Endothelial cell of umbilical vein (primary cell): ENCODE data around the gene MOBP.

Source experiments
- EZH2 ChIP-seq: IDR thresholded peaks from 2 replicates; pipeline ENCODE4 v1.6.1; 2012; ENCODE audit warnings: borderline replicate concordance, low read depth, mild to moderate bottlenecking, moderate library complexity, low read length, inconsistent platforms; ENCODE audit not compliant: severe bottlenecking
- FOS ChIP-seq: IDR thresholded peaks from 2 replicates; pipeline ENCODE4 v1.6.1; 2011; ENCODE audit warnings: mild to moderate bottlenecking, low read length, moderate library complexity, borderline replicate concordance; ENCODE audit not compliant: insufficient read depth
- GATA2 ChIP-seq: IDR thresholded peaks from 2 replicates; pipeline ENCODE4 v1.7.0; 2011; ENCODE audit warnings: low read depth, mild to moderate bottlenecking, moderate library complexity, mixed read lengths, low read length; ENCODE audit not compliant: insufficient read length, insufficient read depth
- POLR2A ChIP-seq: IDR thresholded peaks from 2 replicates; pipeline ENCODE4 v1.6.1; 2012; ENCODE audit warnings: low read depth, mild to moderate bottlenecking, control low read depth, low read length
- POLR2AphosphoS5 ChIP-seq: IDR thresholded peaks from 2 replicates; pipeline ENCODE4 v1.6.1; 2012; ENCODE audit warnings: low read depth, mild to moderate bottlenecking, control low read depth, low read length, moderate library complexity; ENCODE audit not compliant: insufficient read depth
- TF ChIP-seq, protein P1 (sequence below), 2 donors: IDR thresholded peaks; 1 replicate in 1 of 2; 2 replicates in 1 of 2; pipeline ENCODE4 v1.5.1; 2011; ENCODE audit warnings: low read length in 2 of 2, mild to moderate bottlenecking in 2 of 2, moderate library complexity in 2 of 2, control low read depth in 1 of 2, inconsistent platforms in 1 of 2, low read depth in 1 of 2; ENCODE audit not compliant: insufficient read depth in 1 of 2; ENCODE audit errors: extremely low read depth in 1 of 2
- TF ChIP-seq, protein P2 (sequence below): IDR thresholded peaks from 2 replicates; pipeline ENCODE4 v1.6.1; 2011; ENCODE audit not compliant: insufficient read depth, insufficient read length

DNA sequence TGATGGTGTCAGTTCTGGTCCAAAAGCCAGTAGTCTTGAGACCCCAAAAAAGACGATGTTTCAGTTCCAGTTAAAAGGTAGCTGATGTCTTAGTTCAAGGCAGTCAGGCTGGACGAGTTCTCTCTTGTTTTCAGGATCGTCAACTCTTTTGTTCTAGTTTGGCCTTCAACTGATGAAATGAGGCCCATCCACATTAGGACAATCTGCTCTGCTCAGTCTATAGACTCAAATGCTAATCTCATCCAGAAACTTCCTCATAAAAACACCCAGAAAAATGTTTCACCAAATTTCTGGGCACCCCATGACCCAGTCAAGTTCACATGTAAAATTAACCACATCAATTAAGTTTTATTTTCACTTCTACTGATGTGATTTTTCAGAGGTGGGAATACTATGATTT lies 74.0 kb downstream of the MOBP start:
- TF ChIP-seq, protein P1, sequence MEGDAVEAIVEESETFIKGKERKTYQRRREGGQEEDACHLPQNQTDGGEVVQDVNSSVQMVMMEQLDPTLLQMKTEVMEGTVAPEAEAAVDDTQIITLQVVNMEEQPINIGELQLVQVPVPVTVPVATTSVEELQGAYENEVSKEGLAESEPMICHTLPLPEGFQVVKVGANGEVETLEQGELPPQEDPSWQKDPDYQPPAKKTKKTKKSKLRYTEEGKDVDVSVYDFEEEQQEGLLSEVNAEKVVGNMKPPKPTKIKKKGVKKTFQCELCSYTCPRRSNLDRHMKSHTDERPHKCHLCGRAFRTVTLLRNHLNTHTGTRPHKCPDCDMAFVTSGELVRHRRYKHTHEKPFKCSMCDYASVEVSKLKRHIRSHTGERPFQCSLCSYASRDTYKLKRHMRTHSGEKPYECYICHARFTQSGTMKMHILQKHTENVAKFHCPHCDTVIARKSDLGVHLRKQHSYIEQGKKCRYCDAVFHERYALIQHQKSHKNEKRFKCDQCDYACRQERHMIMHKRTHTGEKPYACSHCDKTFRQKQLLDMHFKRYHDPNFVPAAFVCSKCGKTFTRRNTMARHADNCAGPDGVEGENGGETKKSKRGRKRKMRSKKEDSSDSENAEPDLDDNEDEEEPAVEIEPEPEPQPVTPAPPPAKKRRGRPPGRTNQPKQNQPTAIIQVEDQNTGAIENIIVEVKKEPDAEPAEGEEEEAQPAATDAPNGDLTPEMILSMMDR (IDR thresholded peaks at IDR 0.05; ENCODE audit: extremely low read depth in 1 of 2, insufficient read depth in 1 of 2, low read depth in 1 of 2, low read length in 2 of 2): no peak
- TF ChIP-seq POLR2A (no peak), POLR2AphosphoS5 (no peak), EZH2 (no peak), FOS (no peak), GATA2 (no peak)
- TF ChIP-seq, protein P2, sequence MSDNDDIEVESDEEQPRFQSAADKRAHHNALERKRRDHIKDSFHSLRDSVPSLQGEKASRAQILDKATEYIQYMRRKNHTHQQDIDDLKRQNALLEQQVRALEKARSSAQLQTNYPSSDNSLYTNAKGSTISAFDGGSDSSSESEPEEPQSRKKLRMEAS: no peak
